GM18511 (cell line): Measurements from ENCODE around the gene OR56A5.

Experiments used
- ATAC-seq: cut with Tn5 transposase; IDR thresholded peaks from one replicate; pipeline ENCODE4 v1.9.1; 2021; ENCODE audit warnings: mild to moderate bottlenecking, moderate library complexity; ENCODE audit not compliant: unreplicated experiment

OR56A5 gene

DNA sequence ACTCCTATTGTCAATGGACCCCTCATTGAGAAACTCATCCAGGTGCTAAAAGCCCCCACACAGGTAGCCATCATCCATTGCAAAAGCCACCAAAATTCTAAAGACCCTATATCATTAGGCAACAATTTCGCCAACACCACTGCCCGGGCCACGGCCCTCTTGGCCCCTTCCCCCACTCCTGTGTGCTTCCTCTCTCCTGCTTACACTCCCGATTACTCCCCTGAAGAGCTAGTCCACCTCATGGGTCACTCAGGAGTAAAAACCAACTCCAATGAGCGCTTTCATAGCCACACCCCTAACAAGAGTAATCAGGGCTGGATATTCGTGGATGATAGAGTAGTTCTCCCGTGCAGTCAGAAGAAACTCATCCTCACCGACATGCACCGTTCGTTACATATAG, 35.2 kb downstream of the OR56A5 start:
- ATAC-seq: no peak

DNA sequence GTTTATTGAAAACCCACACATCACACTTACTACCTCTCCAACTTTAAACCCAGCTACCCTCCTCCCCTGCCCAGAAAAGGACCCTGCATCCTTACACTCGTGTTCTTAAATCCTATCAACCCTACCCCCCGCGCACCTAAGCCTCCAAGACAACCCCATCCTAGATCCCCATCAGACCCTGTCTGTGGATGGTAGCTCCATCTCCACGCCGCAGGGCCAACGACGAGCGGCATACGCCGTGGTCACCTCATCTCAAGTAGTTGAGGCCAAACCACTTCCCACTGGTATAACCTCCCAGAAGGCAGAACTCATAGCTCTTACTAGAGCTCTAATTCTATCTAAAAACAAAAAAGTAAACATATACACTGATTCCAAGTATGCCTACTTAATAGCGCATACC, 35.6 kb downstream of the OR56A5 start:
- no peak for ATAC-seq

DNA sequence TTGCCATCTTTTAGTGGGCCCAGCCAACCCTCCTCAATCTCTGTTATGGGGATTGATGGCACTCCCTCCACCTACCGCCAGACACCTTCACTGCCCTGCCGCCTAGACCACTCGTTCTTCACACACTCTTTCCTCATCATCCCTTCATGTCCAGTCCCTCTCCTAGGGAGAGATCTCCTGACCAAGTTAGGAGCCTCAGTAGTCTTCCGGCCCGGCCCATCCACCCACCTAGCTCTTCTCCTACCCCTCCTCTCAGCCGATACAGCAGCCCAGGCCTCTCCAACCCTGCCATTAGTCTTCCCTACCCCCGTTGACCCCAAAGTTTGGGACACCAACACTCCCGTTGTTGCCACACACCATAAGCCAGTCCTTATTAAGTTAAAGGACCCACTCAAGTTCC, 37.2 kb downstream of the OR56A5 start:
- no peak for ATAC-seq

- no peak for ATAC-seq
Observed at GRCh38 chr11:5930614-5931013, 37.7 kb downstream of the OR56A5 start.

GRCh38 chr11:5929571-5930368, 38.5 kb downstream of the OR56A5 start:
- ATAC-seq: no peak

DNA sequence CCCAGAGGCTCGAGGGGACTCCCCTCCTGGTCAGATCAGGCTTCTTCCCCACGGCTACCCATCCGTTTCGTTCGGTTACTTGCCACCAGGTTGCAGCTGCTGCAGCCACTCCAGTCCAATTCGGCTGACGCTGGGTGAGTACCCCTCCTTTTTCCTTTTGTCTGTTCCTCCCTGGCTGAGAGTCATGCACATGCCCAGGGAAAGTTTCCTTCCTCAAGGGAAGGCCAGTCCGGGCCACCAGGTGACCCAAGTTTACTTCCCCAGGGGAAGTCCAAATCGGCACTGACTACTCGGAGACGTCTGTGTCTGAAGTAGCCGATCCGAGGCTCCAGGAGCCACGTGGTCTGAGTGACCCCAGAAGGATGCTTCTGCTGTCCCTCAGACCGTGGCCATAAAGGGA, 39.5 kb downstream of the OR56A5 start:
- ATAC-seq: no peak

DNA sequence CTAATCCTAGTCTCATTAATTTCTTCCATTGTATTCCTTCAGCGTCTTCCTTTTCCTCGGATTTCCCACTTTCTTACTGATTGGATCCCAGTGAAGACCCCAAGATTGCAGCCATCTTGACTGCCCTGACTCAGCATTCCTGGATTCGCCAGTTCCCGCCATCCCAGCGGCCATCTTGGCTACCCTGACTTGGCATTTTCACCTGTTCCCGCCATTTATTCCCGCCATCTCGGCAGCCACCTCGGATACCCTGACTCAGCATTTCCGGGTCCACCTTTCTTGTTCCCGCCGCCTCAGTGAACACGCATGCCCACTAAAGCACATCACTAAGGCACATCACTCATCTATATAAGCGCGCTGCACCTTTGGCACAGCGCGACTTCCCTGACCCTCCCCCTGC, 40.0 kb downstream of the OR56A5 start:
- no peak for ATAC-seq

GRCh38 chr11:5923794-5924193, 44.5 kb downstream of the OR56A5 start:
- ATAC-seq: no peak

GRCh38 chr11:5923427-5923776, 44.9 kb downstream of the OR56A5 start:
- ATAC-seq: peak; percentile 48

DNA sequence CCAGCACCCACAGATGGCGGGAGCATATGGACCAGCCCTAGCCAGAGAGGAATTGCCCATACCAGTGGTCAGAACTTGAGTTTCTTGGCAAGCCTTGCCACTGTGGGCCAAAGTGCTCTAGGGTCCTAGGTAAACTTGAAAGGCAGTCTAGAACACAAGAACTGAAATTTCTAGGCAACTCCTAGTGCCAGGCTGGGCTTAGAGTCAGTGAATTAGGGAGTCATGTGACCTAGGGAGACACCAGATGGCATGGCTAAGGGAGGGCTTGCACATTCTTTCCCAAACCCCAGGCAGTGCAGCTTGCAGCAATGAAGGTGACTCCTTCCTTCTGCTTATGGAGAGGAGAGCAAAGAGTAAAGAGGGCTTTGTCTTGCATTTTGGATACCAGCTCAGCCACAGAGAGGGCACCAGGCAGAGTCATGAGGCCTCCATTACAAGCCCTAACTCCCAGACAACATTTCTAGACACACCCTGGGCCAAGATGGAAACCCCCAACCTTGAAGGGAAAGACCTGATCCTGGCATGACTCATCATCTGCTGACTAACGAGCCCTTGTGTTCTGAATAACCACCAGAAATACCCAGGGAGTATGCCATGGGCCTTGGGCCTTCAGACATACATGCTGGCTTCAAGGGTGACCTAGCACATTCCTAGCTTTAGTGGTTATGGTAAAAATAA, 45.4 kb downstream of the OR56A5 start:
- ATAC-seq: peak; percentile 88
